CD14-positive monocyte (primary cell): ENCODE results near the gene GPC5. TPM values are rescaled to one million over a fixed set of nuclear protein-coding genes. Genes with fewer than 3 reads are reported as not detected.

Experiments
- DNase-seq, 3 donors: peaks; one replicate each; pipeline ENCODE4 v3.0.0-alpha.2; 2011 to 2022
- H2AFZ ChIP-seq: 2 replicates; pipeline ENCODE4 v1.6.0; 2012; ENCODE audit warnings: mild to moderate bottlenecking, low read depth, low read length, inconsistent platforms; ENCODE audit not compliant: insufficient read depth, poor library complexity, severe bottlenecking
- H3K27ac ChIP-seq, 2 donors: 1 replicate in 1 of 2; 2 replicates in 1 of 2; pipeline ENCODE4 v1.5.1; 2012 to 2013; ENCODE audit warnings: low read length in 2 of 2, control low read depth in 1 of 2, inconsistent platforms in 1 of 2, low read depth in 1 of 2, mild to moderate bottlenecking in 1 of 2
- H3K27me3 ChIP-seq, 2 donors: one replicate each; pipeline versions ENCODE4 v1.6.0 to v1.6.1; 2011 to 2013; ENCODE audit warnings: low read length in 2 of 2; ENCODE audit not compliant: control insufficient read depth in 2 of 2, insufficient read depth in 2 of 2
- H3K36me3 ChIP-seq, 2 donors: replicated peaks in 1 of 2; 1 replicate in 1 of 2; 2 replicates in 1 of 2; pipeline versions ENCODE4 v1.5.1 to v1.6.1; 2012 to 2013; ENCODE audit warnings: low read length in 2 of 2, control low read depth in 1 of 2, inconsistent platforms in 1 of 2, mild to moderate bottlenecking in 1 of 2; ENCODE audit not compliant: insufficient read depth in 2 of 2, control insufficient read depth in 1 of 2
- H3K4me1 ChIP-seq, 2 donors: 1 replicate in 1 of 2; 2 replicates in 1 of 2; pipeline versions ENCODE4 v1.5.1 to v1.6.1; 2012 to 2013; ENCODE audit warnings: low read length in 2 of 2, control low read depth in 1 of 2, inconsistent platforms in 1 of 2, mild to moderate bottlenecking in 1 of 2, moderate library complexity in 1 of 2; ENCODE audit not compliant: insufficient read depth in 2 of 2, control insufficient read depth in 1 of 2
- H3K4me2 ChIP-seq: replicated peaks from 2 replicates; pipeline ENCODE3; 2012; ENCODE audit warnings: low read length, moderate library complexity, mild to moderate bottlenecking; ENCODE audit not compliant: poor library complexity, severe bottlenecking; ENCODE audit errors: extremely low read depth
- H3K4me3 ChIP-seq, 3 experiments: fragments of 200-600 bp in 1 of 3; sonication (generic) in 1 of 3; replicated peaks in 1 of 3; 1 replicate in 2 of 3; 2 replicates in 1 of 3; pipeline ENCODE4 v1.5.1; 2011 to 2013; ENCODE audit warnings: low read length in 3 of 3, mild to moderate bottlenecking in 3 of 3, control low read depth in 2 of 3, low read depth in 2 of 3, inconsistent platforms in 1 of 3, moderate library complexity in 1 of 3
- H3K79me2 ChIP-seq: 2 replicates; pipeline ENCODE4 v1.6.0; 2012; ENCODE audit warnings: mild to moderate bottlenecking, control low read depth, inconsistent platforms, low read length, moderate library complexity; ENCODE audit not compliant: insufficient read depth
- H3K9ac ChIP-seq: 2 replicates; pipeline ENCODE4 v1.6.0; 2017; ENCODE audit warnings: low read length, mild to moderate bottlenecking; ENCODE audit not compliant: insufficient read depth, poor library complexity, severe bottlenecking
- H3K9me3 ChIP-seq, 2 donors: replicated peaks in 1 of 2; 1 replicate in 1 of 2; 2 replicates in 1 of 2; pipeline versions ENCODE4 v1.5.1 to v1.6.1; 2012 to 2013; ENCODE audit warnings: low read length in 2 of 2, control low read depth in 1 of 2; ENCODE audit not compliant: control insufficient read depth in 1 of 2, insufficient read depth in 1 of 2
- H4K20me1 ChIP-seq: 2 replicates; pipeline ENCODE4 v1.6.0; 2012; ENCODE audit warnings: mild to moderate bottlenecking, low read length, control low read depth, moderate library complexity; ENCODE audit not compliant: insufficient read depth
- H3K27ac Mint-ChIP-seq, 7 donors: one replicate each; pipeline ENCODE4 v1.8.0; 2020; ENCODE audit warnings: mild to moderate bottlenecking in 7 of 7, mixed read lengths in 7 of 7, moderate library complexity in 6 of 7, inconsistent platforms in 2 of 7
- H3K27me3 Mint-ChIP-seq, 3 donors: one replicate each; pipeline ENCODE4 v1.8.0; 2021 to 2022; ENCODE audit warnings: low read depth in 3 of 3, mild to moderate bottlenecking in 3 of 3, mixed read lengths in 3 of 3, moderate library complexity in 3 of 3, inconsistent platforms in 1 of 3
- H3K36me3 Mint-ChIP-seq, 2 donors: one replicate each; pipeline ENCODE4 v1.8.0; 2020; ENCODE audit warnings: mixed read lengths in 2 of 2, inconsistent platforms in 1 of 2, mild to moderate bottlenecking in 1 of 2
- H3K4me1 Mint-ChIP-seq: one replicate; pipeline ENCODE4 v1.8.0; 2020; ENCODE audit warnings: mild to moderate bottlenecking, mixed read lengths
- H3K4me3 Mint-ChIP-seq, 2 donors: one replicate each; pipeline ENCODE4 v1.8.0; 2020; ENCODE audit warnings: mild to moderate bottlenecking in 2 of 2, mixed read lengths in 2 of 2, moderate library complexity in 1 of 2
- H3K9me3 Mint-ChIP-seq, 7 donors: one replicate each; pipeline ENCODE4 v1.8.0; 2020 to 2022; ENCODE audit warnings: mixed read lengths in 7 of 7, mild to moderate bottlenecking in 6 of 7, moderate library complexity in 6 of 7, inconsistent platforms in 2 of 7
- WGBS: methylation state at CpG from one replicate; pipeline ENCODE4 v1.1.5; 2013; ENCODE audit warnings: missing lambda C conversion rate; ENCODE audit not compliant: insufficient coverage; 5-methylcytosine and 5-hydroxymethylcytosine counted together
- intact Hi-C, 2 donors: fragments of 100-400 bp; cut with micrococcal nuclease; formaldehyde crosslinking; loops; one replicate each; pipeline versions ENCODE4 v1.15.0 to v1.15.1; 2023
- polyA plus RNA-seq, 3 donors: library from polyadenylated mRNA; depleted of rRNA in 1 of 3; unstranded in 2 of 3; stranded (reverse) in 1 of 3; fragments of 300-500 nt in 2 of 3; fragments of >200 nt in 1 of 3; fragmentation: Illumina TruSeq in 2 of 3; gene quantifications; 1 replicate in 2 of 3; 2 replicates in 1 of 3; pipeline ENCODE4 v1.2.3, GENCODE V29; 2012 to 2021
- TF ChIP-seq, protein P1 (sequence below): fragments of 200-600 bp; IDR thresholded peaks from one replicate; pipeline ENCODE4 v1.8.0; 2022; ENCODE audit warnings: antibody characterized with exemption, mild to moderate bottlenecking

The GPC5 gene
- polyA plus RNA-seq, 3 donors: not detected

DNA sequence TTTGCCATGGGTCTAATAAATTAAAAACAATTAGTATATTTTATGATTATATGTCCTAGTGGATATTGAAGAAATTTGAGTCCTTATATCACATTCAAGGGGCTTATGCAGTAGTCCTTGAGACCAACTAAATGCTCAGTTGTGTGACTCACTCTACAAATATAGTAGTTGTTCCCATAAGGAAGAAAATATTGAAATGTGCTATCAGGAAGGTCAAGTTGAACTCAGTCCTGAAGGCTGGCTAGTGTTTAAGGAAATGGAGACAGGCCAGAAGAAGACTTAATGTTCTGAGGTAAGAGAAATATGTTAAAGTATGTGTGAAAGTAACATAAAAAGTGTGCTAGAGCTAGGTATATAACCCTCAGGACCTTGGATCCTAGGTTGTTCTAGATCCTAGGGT, 1062.1 kb downstream of the GPC5 start:
- Mint-ChIP-seq H3K27ac (no peak overlapping the region), H3K9me3 (peaks cover 0 to 8% (median 4%) of the 10 kb centered on the region in 7 donors), H3K27me3 (no peaks in the 10 kb centered on the region), H3K4me1 (no peaks in the 10 kb centered on the region), H3K4me3 (no peak overlapping the region), H3K36me3 (no peaks in the 10 kb centered on the region)
- no peak overlapping the region for H2AFZ ChIP-seq
- intact Hi-C loops: no loop called here
- no peak overlapping the region for H3K9ac ChIP-seq
- no peaks in the 10 kb centered on the region for H4K20me1 ChIP-seq
- TF ChIP-seq, protein P1, sequence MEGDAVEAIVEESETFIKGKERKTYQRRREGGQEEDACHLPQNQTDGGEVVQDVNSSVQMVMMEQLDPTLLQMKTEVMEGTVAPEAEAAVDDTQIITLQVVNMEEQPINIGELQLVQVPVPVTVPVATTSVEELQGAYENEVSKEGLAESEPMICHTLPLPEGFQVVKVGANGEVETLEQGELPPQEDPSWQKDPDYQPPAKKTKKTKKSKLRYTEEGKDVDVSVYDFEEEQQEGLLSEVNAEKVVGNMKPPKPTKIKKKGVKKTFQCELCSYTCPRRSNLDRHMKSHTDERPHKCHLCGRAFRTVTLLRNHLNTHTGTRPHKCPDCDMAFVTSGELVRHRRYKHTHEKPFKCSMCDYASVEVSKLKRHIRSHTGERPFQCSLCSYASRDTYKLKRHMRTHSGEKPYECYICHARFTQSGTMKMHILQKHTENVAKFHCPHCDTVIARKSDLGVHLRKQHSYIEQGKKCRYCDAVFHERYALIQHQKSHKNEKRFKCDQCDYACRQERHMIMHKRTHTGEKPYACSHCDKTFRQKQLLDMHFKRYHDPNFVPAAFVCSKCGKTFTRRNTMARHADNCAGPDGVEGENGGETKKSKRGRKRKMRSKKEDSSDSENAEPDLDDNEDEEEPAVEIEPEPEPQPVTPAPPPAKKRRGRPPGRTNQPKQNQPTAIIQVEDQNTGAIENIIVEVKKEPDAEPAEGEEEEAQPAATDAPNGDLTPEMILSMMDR: no peak
- H3K9me3 ChIP-seq: peaks cover 3 to 9% of the 10 kb centered on the region in 2 donors
- no peaks in the 10 kb centered on the region for H3K36me3 ChIP-seq
- DNase-seq: no peak
- H3K4me3 ChIP-seq: no peak overlapping the region
- no peak overlapping the region for H3K4me2 ChIP-seq
- H3K4me1 ChIP-seq: no peaks in the 10 kb centered on the region
- no peak overlapping the region for H3K27ac ChIP-seq
- no peaks in the 10 kb centered on the region for H3K27me3 ChIP-seq
- H3K79me2 ChIP-seq: no peaks in the 10 kb centered on the region

DNA sequence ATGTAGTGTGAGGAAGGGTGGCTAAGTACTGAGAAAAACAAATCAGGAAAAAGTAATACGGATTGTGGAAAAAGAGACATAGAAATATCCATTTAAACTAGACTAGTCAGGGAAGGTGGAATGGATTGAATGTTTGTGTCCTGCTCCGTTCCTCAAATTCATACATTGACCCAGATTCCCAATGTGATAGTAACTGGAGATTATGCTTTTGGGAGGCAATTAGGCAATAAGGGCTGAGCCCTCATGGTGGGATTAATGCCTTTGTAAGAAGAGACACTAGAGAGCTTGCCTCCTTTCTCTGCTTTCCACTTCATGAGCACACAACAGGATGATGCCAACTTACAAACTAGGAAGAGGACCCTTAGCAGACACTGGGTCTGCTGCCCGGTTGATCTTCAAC, 1063.0 kb downstream of the GPC5 start:
- no peaks in the 10 kb centered on the region for H3K4me1 Mint-ChIP-seq
- no CpG with 5 or more reads among the region's 3 CpGs for WGBS
- H3K27me3 Mint-ChIP-seq: no peaks in the 10 kb centered on the region
- no peaks in the 10 kb centered on the region for H3K4me1 ChIP-seq
- no peaks in the 10 kb centered on the region for H3K27me3 ChIP-seq
- H3K79me2 ChIP-seq: no peaks in the 10 kb centered on the region
- TF ChIP-seq, protein P1: no peak
- no peaks in the 10 kb centered on the region for H3K36me3 Mint-ChIP-seq
- no peak overlapping the region for H3K27ac ChIP-seq
- H3K4me2 ChIP-seq: no peak overlapping the region
- no peaks in the 10 kb centered on the region for H3K36me3 ChIP-seq
- no peak overlapping the region for H3K4me3 ChIP-seq
- H3K9me3 Mint-ChIP-seq: peaks cover 0 to 8% (median 6%) of the 10 kb centered on the region in 7 donors
- H3K9ac ChIP-seq: no peak overlapping the region
- no peak overlapping the region for H3K27ac Mint-ChIP-seq
- H2AFZ ChIP-seq: no peak overlapping the region
- H3K9me3 ChIP-seq: peaks cover 3 to 9% of the 10 kb centered on the region in 2 donors
- no peak overlapping the region for H3K4me3 Mint-ChIP-seq
- intact Hi-C loops: no loop called here
- H4K20me1 ChIP-seq: no peaks in the 10 kb centered on the region
- no peak for DNase-seq
